ENCODE results near the gene VCY1B.
"Not testable (repeated sequence)": the region's sequence is repeated elsewhere in the genome, so short reads cannot be mapped to it uniquely, and the experiment has no call there.

Gene VCY1B

GRCh38 chrY:14055927-14056326 lies at the start of gene VCY1B:
Gene VCY1B, plus strand, starts transcription at chrY:14056227. Its CDS starts 63 bp downstream, at chrY:14056290.
- H3K27me3 ChIP-seq; H3K36me3 ChIP-seq; H3K9me3 ChIP-seq; H3K27ac ChIP-seq; H3K4me1 ChIP-seq (ENCODE audit: control insufficient read depth in 1 of 2, insufficient read depth in 1 of 2, low read depth in 1 of 2, low read length in 1 of 2); H3K4me3 ChIP-seq (ENCODE audit: low read depth in 1 of 2, low read length in 1 of 2): not testable (repeated sequence)

DNA sequence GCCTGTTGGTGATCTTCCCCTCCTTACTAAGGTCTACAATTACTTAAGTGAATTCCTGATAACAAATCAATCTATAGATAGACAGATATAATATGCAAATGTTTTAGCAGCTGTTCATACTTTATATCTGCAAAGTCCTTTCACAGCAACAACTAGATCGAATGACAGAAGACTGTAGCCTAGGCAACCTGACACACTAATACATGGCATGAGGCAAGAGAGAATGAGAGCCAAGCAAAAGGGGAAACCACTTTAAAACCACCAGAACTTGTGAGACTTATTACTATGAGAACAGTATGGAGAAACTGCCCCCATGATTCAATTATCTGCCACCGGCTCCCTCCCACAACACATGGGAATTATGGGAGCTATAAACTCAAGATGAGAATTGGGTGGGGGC lies 44.1 kb upstream of the VCY1B start:
- H3K4me3 ChIP-seq (ENCODE audit: low read depth in 1 of 2, low read length in 1 of 2); H3K9me3 ChIP-seq; H3K36me3 ChIP-seq; H3K4me1 ChIP-seq (ENCODE audit: control insufficient read depth in 1 of 2, insufficient read depth in 1 of 2, low read depth in 1 of 2, low read length in 1 of 2); H3K27me3 ChIP-seq; H3K27ac ChIP-seq: not testable (repeated sequence)

DNA sequence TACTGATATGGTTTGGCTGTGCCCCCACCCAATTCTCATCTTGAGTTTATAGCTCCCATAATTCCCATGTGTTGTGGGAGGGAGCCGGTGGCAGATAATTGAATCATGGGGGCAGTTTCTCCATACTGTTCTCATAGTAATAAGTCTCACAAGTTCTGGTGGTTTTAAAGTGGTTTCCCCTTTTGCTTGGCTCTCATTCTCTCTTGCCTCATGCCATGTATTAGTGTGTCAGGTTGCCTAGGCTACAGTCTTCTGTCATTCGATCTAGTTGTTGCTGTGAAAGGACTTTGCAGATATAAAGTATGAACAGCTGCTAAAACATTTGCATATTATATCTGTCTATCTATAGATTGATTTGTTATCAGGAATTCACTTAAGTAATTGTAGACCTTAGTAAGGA lies 25.6 kb upstream of the VCY1B start:
- H3K27me3 ChIP-seq; H3K36me3 ChIP-seq; H3K27ac ChIP-seq; H3K4me1 ChIP-seq (ENCODE audit: control insufficient read depth in 1 of 2, insufficient read depth in 1 of 2, low read depth in 1 of 2, low read length in 1 of 2); H3K4me3 ChIP-seq (ENCODE audit: low read depth in 1 of 2, low read length in 1 of 2); H3K9me3 ChIP-seq: not testable (repeated sequence)

GRCh38 chrY:14085877-14086276 lies 29.9 kb downstream of the VCY1B start:
- Histone ChIP-seq H3K36me3 (no peaks in the 10 kb centered on the region), H3K4me3 (ENCODE audit: low read depth in 1 of 2, low read length in 1 of 2) (no peak overlapping the region), H3K27me3 (no peaks in the 10 kb centered on the region), H3K27ac (no peak overlapping the region), H3K9me3 (no peaks in the 10 kb centered on the region), H3K4me1 (ENCODE audit: control insufficient read depth in 1 of 2, insufficient read depth in 1 of 2, low read depth in 1 of 2, low read length in 1 of 2) (no peaks in the 10 kb centered on the region)
- TF ChIP-seq CTCF (IDR thresholded peaks at IDR 0.05), result no peak
